Measurements from ENCODE around the gene PREX1. TPM values are rescaled to one million over a fixed set of nuclear protein-coding genes. Genes with fewer than 3 reads are reported as not detected.

The PREX1 gene
- total RNA-seq, 1 donor from 2014 or later: 78.2 TPM

- no peaks in the 10 kb centered on the region for H3K9me3 ChIP-seq
- no peak for TF ChIP-seq CTCF (IDR thresholded peaks at IDR 0.05)
- ATAC-seq: no peak
- DNase-seq: no peak
- H3K4me1 ChIP-seq: peaks cover 31% of the 10 kb centered on the region
- no peaks in the 10 kb centered on the region for H3K36me3 ChIP-seq
- H3K27ac ChIP-seq: no peak overlapping the region
- H3K4me3 ChIP-seq: no peak overlapping the region
- H3K27me3 ChIP-seq (ENCODE audit: low read depth): no peaks in the 10 kb centered on the region
- intact Hi-C loops (cut with DNase I): no loop called here
Observed at GRCh38 chr20:48714764-48715163, 113.0 kb downstream of the PREX1 start.

- H3K4me3 ChIP-seq: no peak overlapping the region
- no peak for TF ChIP-seq CTCF (IDR thresholded peaks at IDR 0.05)
- no peaks in the 10 kb centered on the region for H3K9me3 ChIP-seq
- intact Hi-C loops (cut with DNase I): no loop called here
- ATAC-seq (no peak), DNase-seq (no peak)
- H3K27me3 ChIP-seq (ENCODE audit: low read depth): no peaks in the 10 kb centered on the region
- peaks cover 36% of the 10 kb centered on the region for H3K4me1 ChIP-seq
- H3K36me3 ChIP-seq: peaks cover 12% of the 10 kb centered on the region
- H3K27ac ChIP-seq: no peak overlapping the region
Observed at GRCh38 chr20:48711696-48712464, 115.9 kb downstream of the PREX1 start.

- DNase-seq (no peak), ATAC-seq (no peak)
- peaks cover 12% of the 10 kb centered on the region for H3K36me3 ChIP-seq
- intact Hi-C loops (cut with DNase I): no loop called here
- H3K27ac ChIP-seq: no peak overlapping the region
- H3K9me3 ChIP-seq: no peaks in the 10 kb centered on the region
- H3K4me3 ChIP-seq: no peak overlapping the region
- H3K27me3 ChIP-seq (ENCODE audit: low read depth): no peaks in the 10 kb centered on the region
- TF ChIP-seq CTCF (IDR thresholded peaks at IDR 0.05): no peak
- peaks cover 44% of the 10 kb centered on the region for H3K4me1 ChIP-seq
Observed at GRCh38 chr20:48711044-48711428, 116.8 kb downstream of the PREX1 start.

- H3K27me3 ChIP-seq (ENCODE audit: low read depth): no peaks in the 10 kb centered on the region
- no peak for DNase-seq
- peaks cover 12% of the 10 kb centered on the region for H3K36me3 ChIP-seq
- H3K27ac ChIP-seq: no peak overlapping the region
- H3K4me3 ChIP-seq: no peak overlapping the region
- no peak for ATAC-seq
- no peak for TF ChIP-seq CTCF (IDR thresholded peaks at IDR 0.05)
- intact Hi-C loops (cut with DNase I): no loop called here
- H3K9me3 ChIP-seq: no peaks in the 10 kb centered on the region
- H3K4me1 ChIP-seq: peaks cover 49% of the 10 kb centered on the region
Observed at GRCh38 chr20:48710341-48711043, 117.3 kb downstream of the PREX1 start.

- ATAC-seq (no peak), DNase-seq (no peak)
- H3K27ac ChIP-seq: no peak overlapping the region
- H3K36me3 ChIP-seq: peaks cover 12% of the 10 kb centered on the region
- H3K27me3 ChIP-seq (ENCODE audit: low read depth): no peaks in the 10 kb centered on the region
- H3K9me3 ChIP-seq: no peaks in the 10 kb centered on the region
- intact Hi-C loops (cut with DNase I): no loop called here
- no peak for TF ChIP-seq CTCF (IDR thresholded peaks at IDR 0.05)
- H3K4me1 ChIP-seq: peaks cover 56% of the 10 kb centered on the region
- H3K4me3 ChIP-seq: no peak overlapping the region
Observed at GRCh38 chr20:48709744-48710143, 118.1 kb downstream of the PREX1 start.

Measured in lower lobe of right lung (tissue), 2 donors.